ENCODE results near the gene CRACR2A. TPM values are rescaled to one million over a fixed set of nuclear protein-coding genes. Genes with fewer than 3 reads are reported as not detected.
A peak's percentile ranks its signal among the peaks of the same experiment; 100 is the strongest.

The CRACR2A gene
- polyA plus RNA-seq, 3 donors, result 2.8 to 10.7 (median 5.8) TPM

DNA sequence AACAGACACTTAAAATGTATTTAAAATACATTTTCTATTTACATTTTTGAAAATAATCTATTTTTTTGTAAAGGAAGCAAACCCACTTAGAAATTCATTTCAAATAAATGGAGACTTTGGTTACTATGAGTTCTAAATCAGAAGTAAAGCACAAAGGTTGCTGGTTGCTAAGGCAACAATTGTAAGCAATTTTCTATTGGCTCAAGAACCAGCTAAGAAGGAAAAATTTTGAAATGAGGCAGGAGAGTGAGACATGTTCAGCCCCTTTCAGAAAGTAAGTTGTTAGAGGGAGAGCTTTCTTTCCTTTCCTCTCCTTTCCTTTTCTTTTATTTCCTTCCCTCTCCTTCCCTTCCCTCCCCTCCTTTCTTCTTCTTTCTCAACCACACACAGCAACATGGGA lies 181.2 kb downstream of the CRACR2A start:
- Mint-ChIP-seq H3K4me3 (peak overlapping the region in 1 of 2 donors; percentile 35), H3K4me1 (no peaks in the 10 kb centered on the region), H3K9me3 (peaks cover 0 to 4% (median 0%) of the 10 kb centered on the region in 7 donors), H3K36me3 (no peaks in the 10 kb centered on the region), H3K27ac (no peak overlapping the region), H3K27me3 (ENCODE audit: low read depth in 3 of 3) (peaks cover 9 to 22% (median 20%) of the 10 kb centered on the region in 3 donors)
- H3K27me3 ChIP-seq (ENCODE audit: control insufficient read depth in 2 of 2, insufficient read depth in 2 of 2, low read length in 2 of 2), result no peaks in the 10 kb centered on the region
- intact Hi-C loops (cut with micrococcal nuclease), result no loop called here
- H3K36me3 ChIP-seq (replicated peaks in 1 of 2; ENCODE audit: control insufficient read depth in 1 of 2, insufficient read depth in 2 of 2, low read length in 2 of 2), result no peaks in the 10 kb centered on the region
- no peak overlapping the region for H2AFZ ChIP-seq (ENCODE audit: insufficient read depth, low read depth, low read length, poor library complexity, severe bottlenecking)
- no peak for DNase-seq
- H3K9ac ChIP-seq (ENCODE audit: insufficient read depth, low read length, poor library complexity, severe bottlenecking), result no peak overlapping the region
- no peak overlapping the region for H3K27ac ChIP-seq (ENCODE audit: low read depth in 1 of 2, low read length in 2 of 2)
- H3K79me2 ChIP-seq (ENCODE audit: insufficient read depth, low read length), result no peaks in the 10 kb centered on the region
- no peak overlapping the region for H3K4me3 ChIP-seq (replicated peaks in 1 of 3; ENCODE audit: low read depth in 2 of 3, low read length in 3 of 3)
- H3K9me3 ChIP-seq (replicated peaks in 1 of 2; ENCODE audit: control insufficient read depth in 1 of 2, insufficient read depth in 1 of 2, low read length in 2 of 2), result no peaks in the 10 kb centered on the region
- no peak overlapping the region for H3K4me2 ChIP-seq (replicated peaks; ENCODE audit: extremely low read depth, low read length, poor library complexity, severe bottlenecking)
- no peaks in the 10 kb centered on the region for H3K4me1 ChIP-seq (ENCODE audit: control insufficient read depth in 1 of 2, insufficient read depth in 2 of 2, low read length in 2 of 2)
- TF ChIP-seq, protein P1, sequence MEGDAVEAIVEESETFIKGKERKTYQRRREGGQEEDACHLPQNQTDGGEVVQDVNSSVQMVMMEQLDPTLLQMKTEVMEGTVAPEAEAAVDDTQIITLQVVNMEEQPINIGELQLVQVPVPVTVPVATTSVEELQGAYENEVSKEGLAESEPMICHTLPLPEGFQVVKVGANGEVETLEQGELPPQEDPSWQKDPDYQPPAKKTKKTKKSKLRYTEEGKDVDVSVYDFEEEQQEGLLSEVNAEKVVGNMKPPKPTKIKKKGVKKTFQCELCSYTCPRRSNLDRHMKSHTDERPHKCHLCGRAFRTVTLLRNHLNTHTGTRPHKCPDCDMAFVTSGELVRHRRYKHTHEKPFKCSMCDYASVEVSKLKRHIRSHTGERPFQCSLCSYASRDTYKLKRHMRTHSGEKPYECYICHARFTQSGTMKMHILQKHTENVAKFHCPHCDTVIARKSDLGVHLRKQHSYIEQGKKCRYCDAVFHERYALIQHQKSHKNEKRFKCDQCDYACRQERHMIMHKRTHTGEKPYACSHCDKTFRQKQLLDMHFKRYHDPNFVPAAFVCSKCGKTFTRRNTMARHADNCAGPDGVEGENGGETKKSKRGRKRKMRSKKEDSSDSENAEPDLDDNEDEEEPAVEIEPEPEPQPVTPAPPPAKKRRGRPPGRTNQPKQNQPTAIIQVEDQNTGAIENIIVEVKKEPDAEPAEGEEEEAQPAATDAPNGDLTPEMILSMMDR (IDR thresholded peaks at IDR 0.05), result no peak
- no peaks in the 10 kb centered on the region for H4K20me1 ChIP-seq (ENCODE audit: insufficient read depth, low read length)

DNA sequence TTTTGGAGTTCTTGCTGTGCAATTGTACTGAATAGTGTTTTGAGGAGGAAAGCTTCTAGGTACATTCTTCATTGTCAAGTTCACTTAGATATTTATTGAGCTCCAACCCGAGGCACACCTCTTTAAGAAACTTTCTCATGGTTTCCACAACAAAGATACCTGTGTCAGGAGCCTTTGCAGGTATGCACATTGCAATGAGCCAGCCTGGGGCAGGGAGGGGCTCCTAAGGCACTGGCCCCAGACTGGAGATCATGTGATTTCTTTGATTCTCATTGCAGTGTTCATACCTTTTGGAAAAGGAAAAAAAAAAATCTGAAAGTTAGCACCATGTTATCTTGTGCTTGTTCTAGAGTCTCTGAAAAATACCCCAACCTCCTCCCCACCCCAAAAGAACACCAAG lies 181.6 kb downstream of the CRACR2A start:
- intact Hi-C loops (cut with micrococcal nuclease), result no loop called here
- Histone ChIP-seq H3K36me3 (replicated peaks in 1 of 2; ENCODE audit: control insufficient read depth in 1 of 2, insufficient read depth in 2 of 2, low read length in 2 of 2) (no peaks in the 10 kb centered on the region), H3K4me2 (replicated peaks; ENCODE audit: extremely low read depth, low read length, poor library complexity, severe bottlenecking) (no peak overlapping the region), H2AFZ (ENCODE audit: insufficient read depth, low read depth, low read length, poor library complexity, severe bottlenecking) (no peak overlapping the region), H4K20me1 (ENCODE audit: insufficient read depth, low read length) (no peaks in the 10 kb centered on the region), H3K27ac (ENCODE audit: low read depth in 1 of 2, low read length in 2 of 2) (no peak overlapping the region), H3K4me1 (ENCODE audit: control insufficient read depth in 1 of 2, insufficient read depth in 2 of 2, low read length in 2 of 2) (no peaks in the 10 kb centered on the region), H3K79me2 (ENCODE audit: insufficient read depth, low read length) (no peaks in the 10 kb centered on the region), H3K9me3 (replicated peaks in 1 of 2; ENCODE audit: control insufficient read depth in 1 of 2, insufficient read depth in 1 of 2, low read length in 2 of 2) (no peaks in the 10 kb centered on the region), H3K4me3 (replicated peaks in 1 of 3; ENCODE audit: low read depth in 2 of 3, low read length in 3 of 3) (no peak overlapping the region), H3K9ac (ENCODE audit: insufficient read depth, low read length, poor library complexity, severe bottlenecking) (no peak overlapping the region), H3K27me3 (ENCODE audit: control insufficient read depth in 2 of 2, insufficient read depth in 2 of 2, low read length in 2 of 2) (no peaks in the 10 kb centered on the region)
- Mint-ChIP-seq H3K9me3 (peaks cover 0 to 4% (median 0%) of the 10 kb centered on the region in 7 donors), H3K27ac (no peak overlapping the region), H3K36me3 (no peaks in the 10 kb centered on the region), H3K27me3 (ENCODE audit: low read depth in 3 of 3) (peaks cover 11 to 22% (median 20%) of the 10 kb centered on the region in 3 donors), H3K4me3 (no peak overlapping the region), H3K4me1 (no peaks in the 10 kb centered on the region)
- no CpG with 5 or more reads among the region's 1 CpG for WGBS (ENCODE audit: insufficient coverage)
- no peak for DNase-seq
- TF ChIP-seq, protein P1 (IDR thresholded peaks at IDR 0.05), result no peak

All from CD14-positive monocyte (primary cell).